Pancreas (tissue), 10 donors: Measurements from ENCODE around the gene DNAH8. TPM values are rescaled to one million over a fixed set of nuclear protein-coding genes. Genes with fewer than 3 reads are reported as not detected.
"Not testable (repeated sequence)": the region's sequence is repeated elsewhere in the genome, so short reads cannot be mapped to it uniquely, and the experiment has no call there.

Experiments
- ATAC-seq, 4 donors: fragments of 200-7000 bp; cut with Tn5 transposase; one replicate each; pipeline versions ENCODE4 v1.8.0 to v1.9.1; 2020; ENCODE audit warnings: mild to moderate bottlenecking in 4 of 4, moderate library complexity in 4 of 4
- DNase-seq, 6 donors: peaks; one replicate each; pipeline ENCODE4 v3.0.0-alpha.2; 2020
- FAIRE-seq: peaks from 2 replicates; lab custom pipeline; 2012; peaks lifted over from hg19 to GRCh38; lab: Jason Lieb, UNC
- H3K27ac ChIP-seq, 4 donors: fragments of 200-600 bp; sonication (generic); 1 replicate in 3 of 4; 2 replicates in 1 of 4; pipeline versions ENCODE4 v1.5.0 to v1.8.0; 2020
- H3K27me3 ChIP-seq, 4 donors: fragments of 200-600 bp; one replicate each; pipeline ENCODE4 v1.8.0; 2021
- H3K36me3 ChIP-seq, 3 donors: fragments of 200-600 bp; sonication (generic) in 1 of 3; one replicate each; pipeline versions ENCODE4 v1.5.0 to v1.8.0; 2020 to 2021
- H3K4me1 ChIP-seq, 3 donors: fragments of 200-600 bp; one replicate each; pipeline ENCODE4 v1.8.0; 2021
- H3K4me3 ChIP-seq, 4 donors: fragments of 200-600 bp; sonication (generic) in 2 of 4; one replicate each; pipeline versions ENCODE4 v1.5.0 to v1.8.0; 2020 to 2021
- H3K9me3 ChIP-seq, 4 donors: fragments of 200-600 bp; one replicate each; pipeline ENCODE4 v1.8.0; 2021
- CTCF ChIP-seq, 4 donors: fragments of 200-600 bp; sonication (generic) in 3 of 4; IDR thresholded peaks; one replicate each; pipeline versions ENCODE4 v1.5.0 to v1.8.0; 2021; ENCODE audit warnings: antibody characterized with exemption in 4 of 4
- WGBS, 2 donors: extraction: QIAGEN DNeasy Blood & Tissue Kit; methylation state at CpG; one replicate each; pipeline ENCODE4 v1.1.7; 2013; 5-methylcytosine and 5-hydroxymethylcytosine counted together
- intact Hi-C, 3 donors: fragments of 100-400 bp; cut with DNase I; formaldehyde crosslinking; loops; one replicate each; pipeline versions ENCODE4 v1.11.1 to v1.14.2; 2022
- polyA plus RNA-seq, 2 donors: library from polyadenylated mRNA; stranded (reverse); fragments of 200-250 nt; gene quantifications; one replicate each; pipeline ENCODE4 v1.2.3, GENCODE V29; 2013
- total RNA-seq, 6 donors: library from RNA; stranded (reverse); fragmentation: NEBNext Ultra II Directional in 4 of 6; extraction: Animal tissue kit (Norgen Biotek cat#: 25700) in 4 of 6; gene quantifications; one replicate each; pipeline versions ENCODE4 v1.2.1 to v1.2.4, GENCODE V29; 2021 to 2023
- donor health status: healthy with polysubstance abuse.
- donor health status: DM: no; HTN: no; CAD: no; lungs with moderate emphysema.
- donor health status: DM: no; HTN: no; CAD: no.
- donor health status: control.
- donor health status: control.
- donor health status: Bipolar disorder and iron deficiency.
- donor health status: DM: yes; HTN: yes; CAD: no.
- donor health status: DM: no; HTN: no; CAD: no.
- donor health status: DM: no; HTN: no; CAD: no.
- donor health status: DM: yes; HTN: yes; CAD: no.

DNAH8 gene
- total and polyA plus RNA-seq, 8 donors, result not detected

GRCh38 chr6:38907264-38907663 is 192.2 kb downstream of the DNAH8 start:
- intact Hi-C loops, result no loop called here
- TF ChIP-seq CTCF (IDR thresholded peaks at IDR 0.05), result no peak
- DNase-seq (no peak), FAIRE-seq (no peak), ATAC-seq (peak in 3 of 4 donors; percentile 45 to 70 (median 54))
- no peak overlapping the region for H3K27ac ChIP-seq
- no peaks in the 10 kb centered on the region for H3K9me3 ChIP-seq
- H3K4me3 ChIP-seq, result no peak overlapping the region
- no peaks in the 10 kb centered on the region for H3K4me1 ChIP-seq
- no peaks in the 10 kb centered on the region for H3K36me3 ChIP-seq
- H3K27me3 ChIP-seq, result no peaks in the 10 kb centered on the region

- intact Hi-C loops, result no loop called here
- no peak for TF ChIP-seq CTCF (IDR thresholded peaks at IDR 0.05)
- Histone ChIP-seq H3K9me3 (no peaks in the 10 kb centered on the region), H3K27me3 (no peaks in the 10 kb centered on the region), H3K27ac (no peak overlapping the region), H3K4me1 (no peaks in the 10 kb centered on the region), H3K36me3 (no peaks in the 10 kb centered on the region), H3K4me3 (no peak overlapping the region)
- ATAC-seq (peak; percentile 82 to 92 (median 90)), FAIRE-seq (no peak), DNase-seq (peak in 4 of 6 donors; percentile 16 to 32 (median 18))
- 42 to 44% methylated on average over 6 of the region's 6 CpGs for WGBS, 2 donors
These were observed 194.1 kb downstream of the DNAH8 start for GRCh38 chr6:38909015-38909730.

- Histone ChIP-seq H3K36me3 (no peaks in the 10 kb centered on the region), H3K9me3 (no peaks in the 10 kb centered on the region), H3K4me1 (no peaks in the 10 kb centered on the region), H3K27ac (no peak overlapping the region), H3K27me3 (no peaks in the 10 kb centered on the region), H3K4me3 (no peak overlapping the region)
- no peak for FAIRE-seq
- DNase-seq, result no peak
- intact Hi-C loops, result no loop called here
- WGBS, 2 donors, result 74 to 87% methylated on average over 3 of the region's 3 CpGs
- no peak for ATAC-seq
- TF ChIP-seq CTCF (IDR thresholded peaks at IDR 0.05), result no peak
These were observed 195.1 kb downstream of the DNAH8 start for GRCh38 chr6:38910207-38910606.

GRCh38 chr6:38912378-38912777 is 197.3 kb downstream of the DNAH8 start:
- no peak for ATAC-seq
- no peaks in the 10 kb centered on the region for H3K36me3 ChIP-seq
- intact Hi-C loops, result no loop called here
- FAIRE-seq, result no peak
- no peaks in the 10 kb centered on the region for H3K9me3 ChIP-seq
- H3K27ac ChIP-seq, result no peak overlapping the region
- TF ChIP-seq CTCF (IDR thresholded peaks at IDR 0.05), result no peak
- 95 to 96% methylated on average over 2 of the region's 2 CpGs for WGBS, 2 donors
- H3K27me3 ChIP-seq, result no peaks in the 10 kb centered on the region
- no peak for DNase-seq
- H3K4me1 ChIP-seq, result no peaks in the 10 kb centered on the region
- H3K4me3 ChIP-seq, result no peak overlapping the region

- WGBS, 2 donors, result 97 to 99% methylated on average over 2 of the region's 2 CpGs
- no peak for FAIRE-seq
- ATAC-seq, result no peak
- intact Hi-C loops, result no loop called here
- Histone ChIP-seq H3K4me1 (no peaks in the 10 kb centered on the region), H3K9me3 (no peaks in the 10 kb centered on the region), H3K27me3 (peaks cover 0 to 3% (median 0%) of the 10 kb centered on the region in 4 donors), H3K27ac (no peak overlapping the region), H3K4me3 (no peak overlapping the region), H3K36me3 (no peaks in the 10 kb centered on the region)
- no peak for TF ChIP-seq CTCF (IDR thresholded peaks at IDR 0.05)
- DNase-seq, result no peak
These were observed 200.3 kb downstream of the DNAH8 start for GRCh38 chr6:38915205-38915925.

GRCh38 chr6:38921540-38921939 is 206.4 kb downstream of the DNAH8 start:
- ATAC-seq, H3K4me3 ChIP-seq, H3K4me1 ChIP-seq, intact Hi-C loops, H3K27me3 ChIP-seq, FAIRE-seq, H3K36me3 ChIP-seq, H3K27ac ChIP-seq, H3K9me3 ChIP-seq, DNase-seq: not testable (repeated sequence)
- WGBS, 2 donors, result 78 to 79% methylated on average over 8 of the region's 8 CpGs
